ENCODE measurements around the gene ABCC1.

ABCC1 gene

GRCh38 chr16:16037521-16037920, 88.1 kb downstream of the ABCC1 start:
- peaks cover 69% of the 10 kb centered on the region for H3K36me3 ChIP-seq (ENCODE audit: insufficient read depth, low read length)
- H3K27me3 ChIP-seq (ENCODE audit: insufficient read depth, low read length, poor library complexity) = no peaks in the 10 kb centered on the region
- H3K79me2 ChIP-seq (ENCODE audit: insufficient read depth, low read length) = no peaks in the 10 kb centered on the region
- no peak overlapping the region for H3K9ac ChIP-seq (ENCODE audit: low read depth, low read length)
- H4K20me1 ChIP-seq (ENCODE audit: insufficient read depth, low read length) = 0 out of 2 replicates have a peak, but pooled peaks cover 3% of the 10 kb centered on the region
- H3K4me3 ChIP-seq (ENCODE audit: low read depth in 1 of 2, low read length in 2 of 2) = no peak overlapping the region
- no peak for ATAC-seq (ENCODE audit: insufficient read depth, low read depth)
- no peak for TF ChIP-seq EZH2 (IDR thresholded peaks at IDR 0.05; ENCODE audit: borderline replicate concordance, low read depth, low read length, severe bottlenecking)
- no peak for TF ChIP-seq CTCF (IDR thresholded peaks at IDR 0.05; ENCODE audit: borderline replicate concordance, extremely low read depth, low read length, poor library complexity, severe bottlenecking)
- no peak for DNase-seq
- H3K27ac ChIP-seq (ENCODE audit: low read length) = no peak overlapping the region
- H3K9me3 ChIP-seq (ENCODE audit: insufficient read depth, low read length, severe bottlenecking) = no peaks in the 10 kb centered on the region
- no peak overlapping the region for H3K4me2 ChIP-seq (ENCODE audit: insufficient read depth, low read length)
- no peak overlapping the region for H2AFZ ChIP-seq (ENCODE audit: low read depth, low read length)
- peaks cover 24% of the 10 kb centered on the region for H3K4me1 ChIP-seq (ENCODE audit: insufficient read depth, low read length)

GRCh38 chr16:16037970-16038369, 88.6 kb downstream of the ABCC1 start:
- 0 out of 2 replicates have a peak, but pooled peaks cover 1% of the 10 kb centered on the region for H4K20me1 ChIP-seq (ENCODE audit: insufficient read depth, low read length)
- no peak overlapping the region for H2AFZ ChIP-seq (ENCODE audit: low read depth, low read length)
- no peak overlapping the region for H3K9ac ChIP-seq (ENCODE audit: low read depth, low read length)
- H3K79me2 ChIP-seq (ENCODE audit: insufficient read depth, low read length) = no peaks in the 10 kb centered on the region
- H3K27me3 ChIP-seq (ENCODE audit: insufficient read depth, low read length, poor library complexity) = no peaks in the 10 kb centered on the region
- H3K4me3 ChIP-seq (ENCODE audit: low read depth in 1 of 2, low read length in 2 of 2) = no peak overlapping the region
- H3K4me1 ChIP-seq (ENCODE audit: insufficient read depth, low read length) = peaks cover 19% of the 10 kb centered on the region
- DNase-seq (no peak), ATAC-seq (ENCODE audit: insufficient read depth, low read depth) (no peak)
- no peak overlapping the region for H3K27ac ChIP-seq (ENCODE audit: low read length)
- TF ChIP-seq EZH2 (IDR thresholded peaks at IDR 0.05; ENCODE audit: borderline replicate concordance, low read depth, low read length, severe bottlenecking) = no peak
- no peak for TF ChIP-seq CTCF (IDR thresholded peaks at IDR 0.05; ENCODE audit: borderline replicate concordance, extremely low read depth, low read length, poor library complexity, severe bottlenecking)
- H3K4me2 ChIP-seq (ENCODE audit: insufficient read depth, low read length) = no peak overlapping the region
- H3K36me3 ChIP-seq (ENCODE audit: insufficient read depth, low read length) = peaks cover 70% of the 10 kb centered on the region
- no peaks in the 10 kb centered on the region for H3K9me3 ChIP-seq (ENCODE audit: insufficient read depth, low read length, severe bottlenecking)

- Histone ChIP-seq H3K9me3 (ENCODE audit: insufficient read depth, low read length, severe bottlenecking) (no peaks in the 10 kb centered on the region), H3K79me2 (ENCODE audit: insufficient read depth, low read length) (no peaks in the 10 kb centered on the region), H3K4me3 (ENCODE audit: low read depth in 1 of 2, low read length in 2 of 2) (no peak overlapping the region), H2AFZ (ENCODE audit: low read depth, low read length) (no peak overlapping the region), H3K36me3 (ENCODE audit: insufficient read depth, low read length) (peaks cover 73% of the 10 kb centered on the region), H3K27ac (ENCODE audit: low read length) (no peak overlapping the region), H3K27me3 (ENCODE audit: insufficient read depth, low read length, poor library complexity) (no peaks in the 10 kb centered on the region), H3K4me1 (ENCODE audit: insufficient read depth, low read length) (peaks cover 11% of the 10 kb centered on the region), H3K4me2 (ENCODE audit: insufficient read depth, low read length) (no peak overlapping the region), H4K20me1 (ENCODE audit: insufficient read depth, low read length) (no peaks in the 10 kb centered on the region), H3K9ac (ENCODE audit: low read depth, low read length) (no peak overlapping the region)
- no peak for ATAC-seq (ENCODE audit: insufficient read depth, low read depth)
- no peak for DNase-seq
- no peak for TF ChIP-seq CTCF (IDR thresholded peaks at IDR 0.05; ENCODE audit: borderline replicate concordance, extremely low read depth, low read length, poor library complexity, severe bottlenecking)
- no peak for TF ChIP-seq EZH2 (IDR thresholded peaks at IDR 0.05; ENCODE audit: borderline replicate concordance, low read depth, low read length, severe bottlenecking)
These were observed 89.5 kb downstream of the ABCC1 start for GRCh38 chr16:16038950-16039349.

Data from DND-41 (cell line).